AG10803 (cell line): ENCODE data around the gene UBE2O.

Experiments
- DNase-seq: peaks from one replicate; pipeline ENCODE4 v3.0.0; 2010; ENCODE audit warnings: low read depth
- H3K4me3 ChIP-seq: 2 replicates; pipeline ENCODE4 v1.5.1; 2011; ENCODE audit warnings: mild to moderate bottlenecking, low read length, control low read depth
- CTCF ChIP-seq: conservative IDR thresholded peaks from 2 replicates; pipeline ENCODE4 v1.5.1; 2011; ENCODE audit warnings: mild to moderate bottlenecking, low read length, control low read depth, inconsistent platforms

UBE2O gene

GRCh38 chr17:76431509-76431908 lies 21.4 kb downstream of the UBE2O start:
- DNase-seq: no peak
- TF ChIP-seq CTCF: no peak
- no peak overlapping the region for H3K4me3 ChIP-seq

GRCh38 chr17:76428511-76428910 lies 24.4 kb downstream of the UBE2O start:
- no peak for TF ChIP-seq CTCF
- no peak for DNase-seq
- H3K4me3 ChIP-seq: no peak overlapping the region

GRCh38 chr17:76427501-76428231 lies 25.3 kb downstream of the UBE2O start:
- peak; percentile 72 for DNase-seq
- no peak overlapping the region for H3K4me3 ChIP-seq
- TF ChIP-seq CTCF: no peak

- no peak overlapping the region for H3K4me3 ChIP-seq
- DNase-seq: no peak
- TF ChIP-seq CTCF: no peak
Measured at GRCh38 chr17:76426853-76427252, 26.1 kb downstream of the UBE2O start.

DNA sequence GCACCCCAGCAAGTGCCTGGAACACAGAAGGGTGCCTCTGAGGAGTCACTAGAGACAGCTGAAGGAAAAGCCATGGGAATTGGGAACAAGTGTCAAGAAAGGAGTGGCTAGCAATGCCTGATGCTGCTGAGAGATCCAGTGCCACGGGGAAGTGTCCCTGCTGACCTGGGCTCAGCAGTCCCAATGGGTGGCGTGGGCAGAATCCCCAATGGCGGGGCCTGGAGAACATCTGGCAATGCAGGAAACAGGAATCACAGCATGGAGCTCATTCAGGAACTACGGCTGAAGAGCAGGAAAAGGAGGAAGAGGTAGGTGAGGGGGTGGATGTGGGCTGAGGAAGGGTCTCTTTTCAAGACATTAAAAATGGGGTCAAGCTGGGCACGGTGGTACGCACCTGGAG lies 30.1 kb downstream of the UBE2O start:
- no peak for TF ChIP-seq CTCF
- H3K4me3 ChIP-seq: no peak overlapping the region

DNA sequence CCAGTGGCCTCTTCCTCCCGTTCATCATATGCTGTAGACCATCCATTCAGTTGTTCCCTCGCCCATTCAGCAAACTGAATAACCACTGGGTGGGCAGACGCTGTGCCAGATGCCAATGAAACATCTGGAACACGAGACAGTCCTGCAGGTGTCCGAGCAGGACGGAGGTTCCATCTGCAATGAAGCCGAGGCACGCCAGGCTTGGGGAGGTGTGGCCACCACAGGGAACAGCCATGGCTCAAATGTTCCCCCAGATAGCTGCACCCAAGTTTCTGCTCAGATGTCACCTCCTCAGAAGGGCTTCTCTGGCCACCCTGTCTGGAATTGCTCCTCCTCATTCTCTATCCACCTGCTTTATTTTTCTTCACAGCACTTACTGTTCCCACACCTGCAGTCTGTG lies 30.5 kb downstream of the UBE2O start:
- no peak overlapping the region for H3K4me3 ChIP-seq
- TF ChIP-seq CTCF: no peak
- DNase-seq: no peak

More for the DNA sequence above, 30.1 kb downstream of the UBE2O start:
- no peak for DNase-seq

- no peak overlapping the region for H3K4me3 ChIP-seq
- DNase-seq: peak; percentile 45
- TF ChIP-seq CTCF: no peak
Measured at GRCh38 chr17:76421044-76421407, 31.9 kb downstream of the UBE2O start.
